Thyroid gland (tissue), 4 donors: ENCODE data around the gene ZBTB7B.

Experiments used
- CTCF ChIP-seq, 6 experiments: fragments of 200-600 bp in 3 of 6; fragments of 450-650 bp in 3 of 6; sonication (generic) in 3 of 6; IDR thresholded peaks; one replicate each; pipeline ENCODE4 v1.5.1; 2016 to 2019; ENCODE audit warnings: antibody characterized with exemption in 6 of 6, mild to moderate bottlenecking in 2 of 6, inconsistent platforms in 1 of 6, moderate library complexity in 1 of 6
- POLR2A ChIP-seq, 2 donors: fragments of 450-650 bp; IDR thresholded peaks; one replicate each; pipeline ENCODE4 v1.6.1; 2017; ENCODE audit warnings: antibody characterized with exemption in 2 of 2, mild to moderate bottlenecking in 2 of 2, moderate library complexity in 1 of 2

GRCh38 chr1:155007251-155007828 is 4.7 kb downstream of the ZBTB7B start:
- no peak for TF ChIP-seq CTCF (IDR thresholded peaks at IDR 0.05)
- no peak for TF ChIP-seq POLR2A (IDR thresholded peaks at IDR 0.05)
